Gastroesophageal sphincter (tissue), 4 donors: Measurements from ENCODE around the gene RGS11. TPM values are rescaled to one million over a fixed set of nuclear protein-coding genes. Genes with fewer than 3 reads are reported as not detected.

ENCODE experiments used
- ATAC-seq: fragments of 150-250 bp; one replicate; pipeline ENCODE4 v1.9.1; 2016; ENCODE audit warnings: mild to moderate bottlenecking, moderate library complexity
- H3K27ac ChIP-seq, 4 donors: fragments of 200-600 bp; sonication (generic) in 3 of 4; 1 replicate in 3 of 4; 2 replicates in 1 of 4; pipeline ENCODE4 v1.5.1; 2016 to 2019
- H3K27me3 ChIP-seq: fragments of 200-600 bp; sonication (generic); one replicate; pipeline ENCODE4 v1.5.1; 2019
- H3K36me3 ChIP-seq, 2 donors: fragments of 200-600 bp; sonication (generic); one replicate each; pipeline ENCODE4 v1.5.1; 2019; ENCODE audit warnings: control low read depth in 1 of 2
- H3K4me1 ChIP-seq, 3 donors: fragments of 200-600 bp; sonication (generic); 1 replicate in 2 of 3; 2 replicates in 1 of 3; pipeline ENCODE4 v1.5.1; 2016 to 2019; ENCODE audit warnings: control low read depth in 2 of 3
- H3K4me3 ChIP-seq, 2 donors: fragments of 200-600 bp; sonication (generic); one replicate each; pipeline ENCODE4 v1.5.1; 2019; ENCODE audit warnings: mild to moderate bottlenecking in 1 of 2, moderate library complexity in 1 of 2
- H3K9me3 ChIP-seq, 3 donors: fragments of 200-600 bp; sonication (generic); one replicate each; pipeline ENCODE4 v1.5.1; 2017 to 2019; ENCODE audit warnings: control low read depth in 2 of 3
- EP300 ChIP-seq: sonication (generic); formaldehyde crosslinking; IDR thresholded peaks from one replicate; pipeline ENCODE4 v1.6.1; 2017; ENCODE audit warnings: antibody characterized with exemption, mild to moderate bottlenecking
- POLR2A ChIP-seq, 2 donors: fragments of 450-650 bp; IDR thresholded peaks; one replicate each; pipeline ENCODE4 v1.6.1; 2017; ENCODE audit warnings: antibody characterized with exemption in 2 of 2, mild to moderate bottlenecking in 2 of 2, moderate library complexity in 1 of 2
- POLR2AphosphoS5 ChIP-seq: sonication (generic); formaldehyde crosslinking; IDR thresholded peaks from one replicate; pipeline ENCODE4 v1.6.1; 2017; ENCODE audit warnings: antibody characterized with exemption
- WGBS, 2 donors: methylation state at CpG; one replicate each; pipeline ENCODE4 v1.1.5; 2018; ENCODE audit warnings: low coverage in 1 of 2; 5-methylcytosine and 5-hydroxymethylcytosine counted together
- total RNA-seq, 4 donors: library from RNA; depleted of rRNA; stranded (reverse); fragments of >200 nt; gene quantifications; one replicate each; pipeline ENCODE4 v1.1.0, GENCODE V29; 2016
- TF ChIP-seq, protein P1 (sequence below), 4 experiments: fragments of 200-600 bp in 2 of 4; fragments of 450-650 bp in 2 of 4; sonication (generic) in 1 of 4; IDR thresholded peaks; one replicate each; pipeline ENCODE4 v1.5.1; 2017 to 2019; ENCODE audit warnings: antibody characterized with exemption in 4 of 4, mild to moderate bottlenecking in 2 of 4, moderate library complexity in 2 of 4

The RGS11 gene
- total RNA-seq, 4 donors from 2014 or later: 3.0 to 11.5 (median 10.1) TPM

DNA sequence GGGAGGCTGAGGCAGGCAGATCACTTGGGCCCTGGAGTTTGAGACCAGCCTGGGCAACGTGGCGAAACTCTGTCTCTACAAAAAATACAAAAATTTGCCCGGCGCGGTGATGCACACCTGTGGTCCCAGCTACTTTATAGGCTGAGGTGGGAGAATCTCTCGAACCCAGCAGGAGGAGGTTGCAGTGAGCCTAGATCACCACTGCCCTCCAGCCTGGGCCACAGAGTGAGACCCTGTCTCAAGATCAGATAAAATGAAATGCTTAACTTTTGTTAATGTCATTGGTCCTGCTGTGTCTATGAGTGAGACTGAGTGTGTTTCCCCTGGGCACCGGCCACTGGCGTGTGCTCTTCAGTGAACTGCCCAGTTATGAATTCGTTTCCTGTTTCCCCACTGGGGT is 30.6 kb downstream of the RGS11 start:
- peaks cover 0 to 36% (median 0%) of the 10 kb centered on the region in 3 donors for H3K4me1 ChIP-seq
- H3K36me3 ChIP-seq: peaks cover 0 to 28% of the 10 kb centered on the region in 2 donors
- H3K27me3 ChIP-seq: no peaks in the 10 kb centered on the region
- H3K27ac ChIP-seq: no peak overlapping the region
- no peak for ATAC-seq
- no peak for TF ChIP-seq POLR2A (IDR thresholded peaks at IDR 0.05)
- TF ChIP-seq EP300: no peak
- no peak for TF ChIP-seq POLR2AphosphoS5
- TF ChIP-seq, protein P1, sequence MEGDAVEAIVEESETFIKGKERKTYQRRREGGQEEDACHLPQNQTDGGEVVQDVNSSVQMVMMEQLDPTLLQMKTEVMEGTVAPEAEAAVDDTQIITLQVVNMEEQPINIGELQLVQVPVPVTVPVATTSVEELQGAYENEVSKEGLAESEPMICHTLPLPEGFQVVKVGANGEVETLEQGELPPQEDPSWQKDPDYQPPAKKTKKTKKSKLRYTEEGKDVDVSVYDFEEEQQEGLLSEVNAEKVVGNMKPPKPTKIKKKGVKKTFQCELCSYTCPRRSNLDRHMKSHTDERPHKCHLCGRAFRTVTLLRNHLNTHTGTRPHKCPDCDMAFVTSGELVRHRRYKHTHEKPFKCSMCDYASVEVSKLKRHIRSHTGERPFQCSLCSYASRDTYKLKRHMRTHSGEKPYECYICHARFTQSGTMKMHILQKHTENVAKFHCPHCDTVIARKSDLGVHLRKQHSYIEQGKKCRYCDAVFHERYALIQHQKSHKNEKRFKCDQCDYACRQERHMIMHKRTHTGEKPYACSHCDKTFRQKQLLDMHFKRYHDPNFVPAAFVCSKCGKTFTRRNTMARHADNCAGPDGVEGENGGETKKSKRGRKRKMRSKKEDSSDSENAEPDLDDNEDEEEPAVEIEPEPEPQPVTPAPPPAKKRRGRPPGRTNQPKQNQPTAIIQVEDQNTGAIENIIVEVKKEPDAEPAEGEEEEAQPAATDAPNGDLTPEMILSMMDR (IDR thresholded peaks at IDR 0.05): no peak
- no peaks in the 10 kb centered on the region for H3K9me3 ChIP-seq
- 75 to 100% methylated on average over 2 of the region's 9 CpGs for WGBS, 2 donors
- no peak overlapping the region for H3K4me3 ChIP-seq

DNA sequence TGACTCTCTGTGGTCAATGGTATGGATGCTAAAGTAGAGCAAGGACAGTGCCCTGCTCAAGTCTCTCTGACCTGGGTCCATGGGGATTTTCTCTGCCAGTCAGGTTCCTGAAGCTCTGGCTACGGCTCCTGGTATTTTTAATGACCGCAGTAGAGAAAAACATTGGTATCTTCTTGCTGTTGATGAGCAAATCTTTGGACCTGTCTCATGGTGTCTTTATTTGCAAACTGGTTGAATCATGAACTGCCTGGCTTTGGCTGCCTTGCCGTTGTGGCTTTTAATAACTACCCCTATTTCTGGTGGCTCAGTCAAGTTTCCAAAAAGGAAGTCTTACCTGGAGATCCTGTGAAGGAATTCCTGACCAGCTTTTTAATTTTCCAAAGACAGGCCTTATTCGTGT is 32.4 kb downstream of the RGS11 start:
- H3K9me3 ChIP-seq: no peaks in the 10 kb centered on the region
- no peak for ATAC-seq
- H3K4me3 ChIP-seq: no peak overlapping the region
- H3K27ac ChIP-seq: peak overlapping the region in 1 of 4 donors; percentile 23
- H3K4me1 ChIP-seq: peaks cover 0 to 42% (median 0%) of the 10 kb centered on the region in 3 donors
- TF ChIP-seq EP300 (no peak), POLR2AphosphoS5 (no peak), POLR2A (IDR thresholded peaks at IDR 0.05) (no peak)
- TF ChIP-seq, protein P1 (IDR thresholded peaks at IDR 0.05): no peak
- H3K36me3 ChIP-seq: peaks cover 0 to 12% of the 10 kb centered on the region in 2 donors
- H3K27me3 ChIP-seq: no peaks in the 10 kb centered on the region
- 67 to 83% methylated on average over 1 to 4 of the region's 4 CpGs for WGBS, 2 donors

DNA sequence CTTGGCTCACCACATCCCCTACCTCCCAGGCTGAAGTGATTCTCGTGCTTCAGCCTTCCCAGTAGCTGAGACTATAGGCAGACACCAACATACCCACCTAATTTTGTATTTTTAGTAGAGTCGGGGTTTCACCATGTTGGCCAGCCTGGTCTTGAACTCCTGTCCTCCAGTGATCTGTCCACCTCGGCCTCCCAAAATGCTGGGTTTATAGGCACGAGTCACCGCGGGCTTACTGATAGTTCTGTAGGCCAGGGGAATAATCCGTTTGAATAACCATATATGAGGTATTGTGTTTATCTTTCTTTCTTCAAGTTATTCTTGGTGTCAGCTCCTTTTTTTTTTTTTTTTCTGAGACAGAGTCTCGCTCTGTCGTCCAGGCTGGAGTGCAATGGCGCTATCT is 33.5 kb downstream of the RGS11 start:
- ATAC-seq: no peak
- TF ChIP-seq, protein P1 (IDR thresholded peaks at IDR 0.05): no peak
- TF ChIP-seq EP300: no peak
- TF ChIP-seq POLR2A (IDR thresholded peaks at IDR 0.05): no peak
- no peak for TF ChIP-seq POLR2AphosphoS5
- no peaks in the 10 kb centered on the region for H3K9me3 ChIP-seq
- peak overlapping the region in 3 of 4 donors; percentile 48 to 55 (median 53) for H3K27ac ChIP-seq
- peaks cover 0 to 2% of the 10 kb centered on the region in 2 donors for H3K36me3 ChIP-seq
- peaks cover 0 to 42% (median 0%) of the 10 kb centered on the region in 3 donors for H3K4me1 ChIP-seq
- H3K27me3 ChIP-seq: no peaks in the 10 kb centered on the region
- H3K4me3 ChIP-seq: no peak overlapping the region
- 32 to 77% methylated on average over 7 to 10 of the region's 10 CpGs for WGBS, 2 donors

DNA sequence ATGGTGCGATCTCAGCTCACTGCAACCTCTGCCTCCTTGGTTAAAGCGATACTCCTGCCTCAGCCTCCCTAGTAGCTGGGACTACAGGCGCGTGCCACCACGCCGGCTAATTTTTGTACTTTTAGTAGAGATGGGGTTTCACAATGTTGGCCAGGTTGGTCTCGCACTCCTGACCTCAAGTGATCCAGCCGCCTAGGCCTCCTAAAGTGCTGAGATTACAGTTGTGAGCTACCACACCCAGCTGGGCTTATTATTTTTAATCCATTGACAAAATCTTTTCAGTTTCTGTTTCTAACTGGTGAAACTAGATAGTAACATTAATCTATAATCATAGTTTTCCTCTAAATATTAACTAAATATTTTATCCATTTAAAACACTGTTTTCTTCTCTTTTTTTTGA is 35.2 kb downstream of the RGS11 start:
- WGBS, 2 donors: 85 to 100% methylated on average over 1 to 6 of the region's 8 CpGs
- no peak for ATAC-seq
- peak overlapping the region in 2 of 4 donors; percentile 32 to 60 for H3K27ac ChIP-seq
- TF ChIP-seq, protein P1 (IDR thresholded peaks at IDR 0.05): no peak
- peaks cover 0 to 54% (median 7%) of the 10 kb centered on the region in 3 donors for H3K4me1 ChIP-seq
- H3K9me3 ChIP-seq: no peaks in the 10 kb centered on the region
- no peaks in the 10 kb centered on the region for H3K36me3 ChIP-seq
- no peak overlapping the region for H3K4me3 ChIP-seq
- no peaks in the 10 kb centered on the region for H3K27me3 ChIP-seq

GRCh38 chr16:239948-240277 is 35.8 kb downstream of the RGS11 start:
- 66 to 67% methylated on average over 3 of the region's 3 CpGs for WGBS, 2 donors
- H3K9me3 ChIP-seq: no peaks in the 10 kb centered on the region
- peak overlapping the region in 2 of 4 donors; percentile 32 to 60 for H3K27ac ChIP-seq
- TF ChIP-seq EP300 (no peak), POLR2AphosphoS5 (no peak), POLR2A (IDR thresholded peaks at IDR 0.05) (no peak)
- TF ChIP-seq, protein P1 (IDR thresholded peaks at IDR 0.05): no peak
- H3K4me1 ChIP-seq: peaks cover 0 to 59% (median 8%) of the 10 kb centered on the region in 3 donors
- no peak for ATAC-seq
- no peak overlapping the region for H3K4me3 ChIP-seq
- no peaks in the 10 kb centered on the region for H3K27me3 ChIP-seq
- no peaks in the 10 kb centered on the region for H3K36me3 ChIP-seq
